CD4-positive, alpha-beta T cell treated with Interferon gamma for 1 hour (primary cell): ENCODE results near the gene ADGRD1.

ENCODE experiments used
- DNase-seq: peaks from one replicate; pipeline ENCODE4 v3.0.0-alpha.2; 2020

ADGRD1 gene

GRCh38 chr12:131176926-131177325 is 223.2 kb downstream of the ADGRD1 start:
- no peak for DNase-seq

DNA sequence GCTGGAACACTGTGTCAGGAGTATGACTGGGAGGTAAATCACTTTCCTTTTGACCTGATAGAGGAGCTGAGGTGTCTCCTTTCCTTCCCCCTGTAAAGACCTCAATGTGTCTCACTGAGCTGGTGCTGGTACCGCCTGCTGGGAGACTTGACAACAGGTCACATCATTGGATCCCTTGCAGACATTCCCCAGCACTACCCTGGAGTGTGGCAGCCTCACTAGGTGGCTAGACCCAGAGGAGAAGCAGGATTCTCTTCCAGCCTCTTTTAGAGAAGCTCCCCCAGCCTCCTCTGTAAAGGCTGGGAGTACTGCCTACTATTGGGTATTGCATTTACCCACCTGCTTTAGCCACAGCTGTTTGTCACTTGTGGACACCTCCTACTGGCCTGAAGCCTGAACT is 223.9 kb downstream of the ADGRD1 start:
- DNase-seq = no peak

GRCh38 chr12:131187602-131188001 is 233.9 kb downstream of the ADGRD1 start:
- no peak for DNase-seq

DNA sequence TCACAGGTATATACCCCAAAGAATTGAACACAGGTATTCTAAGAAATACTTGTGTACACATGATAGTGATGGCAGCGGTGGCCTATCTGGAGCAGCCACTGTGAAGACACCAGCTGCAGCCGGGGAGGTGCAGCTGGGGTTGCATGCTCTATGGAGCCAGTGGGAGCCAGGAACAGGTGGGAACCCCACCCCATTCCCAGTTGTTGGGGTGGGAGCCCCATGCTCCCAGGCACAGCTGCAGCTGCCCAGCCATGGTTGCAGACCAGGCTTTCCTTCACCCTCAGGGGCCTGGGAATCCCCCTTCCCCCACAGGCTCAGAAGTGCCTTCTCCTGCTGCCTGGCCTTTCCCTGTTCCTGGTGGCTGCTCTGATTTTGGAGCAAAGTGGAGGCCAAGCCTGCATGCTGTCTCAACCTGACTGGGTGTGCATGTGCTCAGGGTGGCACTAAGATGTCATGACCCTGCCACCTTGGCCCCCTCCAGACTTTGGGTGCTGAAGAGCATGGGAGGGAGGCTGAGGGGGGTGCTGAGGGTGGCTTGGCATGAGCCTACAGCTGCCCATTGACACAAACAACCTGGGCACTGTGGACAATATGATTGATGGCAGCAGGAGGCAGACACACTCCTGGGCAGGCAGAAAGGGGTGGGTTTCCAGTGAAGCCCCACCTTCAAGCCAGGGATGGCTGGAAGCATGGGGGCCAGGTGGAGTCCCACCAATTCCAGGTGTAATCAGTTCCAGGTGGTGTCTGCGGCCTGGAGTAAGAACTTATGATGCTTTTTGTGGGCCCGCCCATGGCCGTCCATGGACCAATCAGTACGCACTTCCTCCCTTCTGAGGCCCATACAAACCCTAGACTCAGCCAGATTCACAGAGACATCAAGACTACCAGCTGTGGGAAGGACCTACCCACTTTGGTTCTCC is 234.7 kb downstream of the ADGRD1 start:
- DNase-seq = no peak

DNA sequence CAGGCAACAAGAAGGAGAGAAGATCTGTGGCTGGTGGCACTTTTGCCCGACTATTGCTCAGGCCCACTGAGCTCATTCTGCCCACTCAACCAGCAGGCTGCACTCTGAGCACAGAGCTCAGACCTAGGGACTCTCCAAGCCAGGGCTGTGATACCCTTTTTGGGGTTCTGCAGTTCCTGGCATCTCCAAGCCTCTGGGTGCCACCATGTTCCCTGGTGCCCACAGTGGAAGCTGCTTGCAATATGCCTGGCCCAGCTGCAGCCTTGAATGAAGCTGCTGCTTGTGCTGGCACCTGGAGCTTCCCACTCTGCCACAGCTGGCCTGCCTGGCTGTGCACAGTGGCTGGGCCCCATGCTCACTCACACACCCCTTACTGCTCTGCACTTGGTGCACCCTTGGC is 236.1 kb downstream of the ADGRD1 start:
- no peak for DNase-seq

DNA sequence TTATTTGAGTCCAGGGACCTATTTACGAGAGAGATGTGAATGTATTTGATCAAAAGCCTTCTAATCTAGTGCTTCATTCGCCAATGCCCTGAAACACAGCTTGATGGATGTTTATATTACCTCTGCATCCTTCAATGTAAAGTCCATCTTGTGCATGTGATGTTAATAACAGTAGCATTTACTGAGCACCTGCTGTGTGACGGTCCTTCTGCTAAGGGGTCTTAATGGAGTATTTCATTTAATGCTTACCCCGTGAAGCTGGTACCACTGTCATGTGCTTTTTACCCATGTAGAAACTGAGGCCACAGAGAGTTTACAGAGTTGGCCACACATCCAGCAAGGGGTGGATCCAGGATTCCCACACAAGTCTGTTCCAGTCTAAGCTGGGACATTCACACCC is 237.3 kb downstream of the ADGRD1 start:
- DNase-seq = no peak
